ENCODE results near the gene GRIA4. TPM values are rescaled to one million over a fixed set of nuclear protein-coding genes. Genes with fewer than 3 reads are reported as not detected.

Gene GRIA4
- total RNA-seq, 3 donors from 2014 or later (not counting 1 experiment from before 2014, with no cell fraction given): not detected

DNA sequence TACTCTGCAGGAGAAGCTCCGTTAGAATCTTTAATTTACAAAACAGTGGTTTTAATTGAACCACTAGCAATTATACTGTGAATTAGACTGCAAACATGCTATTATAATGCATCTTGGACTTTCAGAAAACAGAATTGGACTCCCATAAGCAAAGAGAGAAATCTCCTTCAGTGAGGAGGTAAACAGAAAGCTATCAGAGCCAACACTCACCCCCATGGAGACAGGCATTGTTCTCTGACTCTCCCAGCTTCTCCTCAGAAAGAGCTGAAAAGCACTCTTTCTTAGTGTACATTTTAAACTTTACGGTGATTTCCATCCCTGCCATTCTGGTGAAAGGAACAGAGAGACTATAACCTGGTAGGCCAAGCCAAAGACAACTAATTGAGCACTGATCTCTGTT lies 176.9 kb downstream of the GRIA4 start:
- no peaks in the 10 kb centered on the region for H3K27me3 Mint-ChIP-seq (ENCODE audit: low read depth in 2 of 2)
- ATAC-seq: no peak
- Histone ChIP-seq H3K4me3 (ENCODE audit: low read length) (no peak overlapping the region), H3K4me1 (ENCODE audit: control insufficient read depth, insufficient read depth, low read length) (no peaks in the 10 kb centered on the region), H3K36me3 (ENCODE audit: control insufficient read depth, insufficient read depth, low read length) (no peaks in the 10 kb centered on the region), H3K27ac (ENCODE audit: low read length) (no peak overlapping the region), H3K9me3 (ENCODE audit: control insufficient read depth, insufficient read depth, low read length) (no peaks in the 10 kb centered on the region), H3K27me3 (ENCODE audit: control insufficient read depth, insufficient read depth, low read length) (no peaks in the 10 kb centered on the region)
- H3K36me3 Mint-ChIP-seq: no peaks in the 10 kb centered on the region
- no peak overlapping the region for H3K4me3 Mint-ChIP-seq
- no peak for DNase-seq
- WGBS (ENCODE audit: insufficient coverage): 88% methylated on average over 2 of the region's 2 CpGs
- TF ChIP-seq CTCF (IDR thresholded peaks at IDR 0.05): no peak
- H3K4me1 Mint-ChIP-seq: no peaks in the 10 kb centered on the region
- no peak overlapping the region for H3K27ac Mint-ChIP-seq
- intact Hi-C loops (cut with micrococcal nuclease): no loop called here
- H3K9me3 Mint-ChIP-seq: peaks cover 0 to 3% of the 10 kb centered on the region in 2 donors

DNA sequence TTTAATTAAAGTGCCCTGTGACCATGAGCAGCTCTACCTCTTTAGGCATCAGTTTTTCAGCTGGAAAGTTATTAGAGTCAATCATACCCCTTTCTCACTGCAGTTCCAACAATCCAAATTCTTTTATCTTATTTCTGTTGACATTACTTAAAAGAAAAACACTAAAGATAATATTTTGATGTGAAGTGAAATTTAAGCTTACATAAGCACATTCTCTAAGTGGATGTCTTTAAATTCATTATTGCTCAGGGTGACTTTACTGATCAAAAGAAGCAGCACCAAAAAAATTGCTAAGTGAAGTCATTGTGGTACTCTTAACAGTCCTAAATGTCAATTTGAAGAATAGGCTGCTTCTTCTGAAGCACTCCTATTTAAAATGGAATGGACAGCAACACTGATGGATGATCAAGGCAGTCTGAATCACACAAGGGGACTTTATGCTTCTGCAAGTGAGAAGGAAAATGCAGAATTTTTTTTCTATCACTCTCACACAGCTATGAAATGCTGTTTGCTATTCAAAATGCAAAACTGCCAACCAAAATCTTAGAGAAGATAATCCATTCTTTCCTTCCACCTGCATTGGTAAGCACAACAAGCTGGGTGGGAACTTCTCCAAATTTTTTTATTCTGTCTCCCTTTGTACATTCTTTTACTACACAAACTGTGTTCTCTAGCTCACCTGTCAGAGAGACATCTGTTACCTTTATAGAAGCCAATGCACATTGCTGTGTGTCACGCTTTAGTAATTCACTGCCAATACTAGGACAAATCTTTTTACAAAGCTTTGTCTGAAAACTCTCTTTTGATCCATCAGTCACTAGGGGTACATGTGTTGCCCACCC lies 179.9 kb downstream of the GRIA4 start:
- no peaks in the 10 kb centered on the region for H3K4me1 Mint-ChIP-seq
- Histone ChIP-seq H3K4me3 (ENCODE audit: low read length) (no peak overlapping the region), H3K36me3 (ENCODE audit: control insufficient read depth, insufficient read depth, low read length) (no peaks in the 10 kb centered on the region), H3K27ac (ENCODE audit: low read length) (no peak overlapping the region), H3K27me3 (ENCODE audit: control insufficient read depth, insufficient read depth, low read length) (no peaks in the 10 kb centered on the region), H3K9me3 (ENCODE audit: control insufficient read depth, insufficient read depth, low read length) (no peaks in the 10 kb centered on the region), H3K4me1 (ENCODE audit: control insufficient read depth, insufficient read depth, low read length) (no peaks in the 10 kb centered on the region)
- H3K27me3 Mint-ChIP-seq (ENCODE audit: low read depth in 2 of 2): no peaks in the 10 kb centered on the region
- H3K9me3 Mint-ChIP-seq: peaks cover 3% of the 10 kb centered on the region in 2 donors
- no peak for TF ChIP-seq CTCF (IDR thresholded peaks at IDR 0.05)
- H3K36me3 Mint-ChIP-seq: no peaks in the 10 kb centered on the region
- no peak for DNase-seq
- intact Hi-C loops (cut with micrococcal nuclease): no loop called here
- H3K4me3 Mint-ChIP-seq: no peak overlapping the region
- no peak for ATAC-seq
- H3K27ac Mint-ChIP-seq: no peak overlapping the region
- 95% methylated on average over 1 of the region's 1 CpG for WGBS (ENCODE audit: insufficient coverage)

DNA sequence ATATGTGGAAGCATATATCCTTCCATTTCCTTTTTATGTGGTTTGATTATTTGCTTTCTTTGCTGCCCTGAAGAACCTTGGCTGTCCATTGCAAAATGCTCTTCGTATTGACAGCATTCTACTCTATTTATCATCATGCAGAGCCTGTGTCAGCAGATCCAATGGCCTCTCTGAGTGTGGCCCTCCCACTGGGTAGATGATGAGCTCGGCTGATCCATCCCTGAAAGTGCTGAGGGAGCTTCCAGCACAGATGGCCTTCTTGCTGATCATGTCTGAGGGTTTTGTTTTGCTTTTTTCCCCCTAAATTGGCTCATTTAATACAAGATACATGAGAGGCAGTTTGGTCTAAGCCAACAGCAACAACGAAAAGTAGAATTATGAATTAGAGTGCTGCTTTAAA lies 181.0 kb downstream of the GRIA4 start:
- Histone ChIP-seq H3K36me3 (ENCODE audit: control insufficient read depth, insufficient read depth, low read length) (no peaks in the 10 kb centered on the region), H3K4me3 (ENCODE audit: low read length) (no peak overlapping the region), H3K27me3 (ENCODE audit: control insufficient read depth, insufficient read depth, low read length) (no peaks in the 10 kb centered on the region), H3K4me1 (ENCODE audit: control insufficient read depth, insufficient read depth, low read length) (no peaks in the 10 kb centered on the region), H3K27ac (ENCODE audit: low read length) (no peak overlapping the region), H3K9me3 (ENCODE audit: control insufficient read depth, insufficient read depth, low read length) (no peaks in the 10 kb centered on the region)
- H3K9me3 Mint-ChIP-seq: peaks cover 3 to 5% of the 10 kb centered on the region in 2 donors
- H3K36me3 Mint-ChIP-seq: no peaks in the 10 kb centered on the region
- 61% methylated on average over 2 of the region's 3 CpGs for WGBS (ENCODE audit: insufficient coverage)
- intact Hi-C loops (cut with micrococcal nuclease): no loop called here
- no peak overlapping the region for H3K4me3 Mint-ChIP-seq
- TF ChIP-seq CTCF (IDR thresholded peaks at IDR 0.05): no peak
- H3K27me3 Mint-ChIP-seq (ENCODE audit: low read depth in 2 of 2): no peaks in the 10 kb centered on the region
- DNase-seq (no peak), ATAC-seq (no peak)
- no peaks in the 10 kb centered on the region for H3K4me1 Mint-ChIP-seq
- no peak overlapping the region for H3K27ac Mint-ChIP-seq

DNA sequence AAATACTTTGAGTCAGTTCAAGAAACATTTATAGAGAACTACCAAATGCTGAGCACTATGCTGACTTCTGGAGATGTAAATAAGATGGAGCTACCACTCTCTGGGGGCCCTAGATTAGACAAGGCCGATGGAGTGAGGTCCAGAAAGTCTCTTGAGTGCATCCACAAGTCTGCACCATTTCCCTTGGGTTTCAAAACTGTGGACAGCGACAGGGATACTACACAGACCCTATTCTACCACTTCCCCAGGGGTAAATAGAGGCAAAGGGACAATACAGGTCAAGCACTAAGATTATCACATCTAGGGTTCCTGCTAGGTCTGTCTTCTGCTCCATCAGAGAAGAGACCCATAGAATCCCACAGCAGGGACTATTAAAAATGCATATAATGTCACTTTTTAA lies 183.2 kb downstream of the GRIA4 start:
- no peaks in the 10 kb centered on the region for H3K9me3 ChIP-seq (ENCODE audit: control insufficient read depth, insufficient read depth, low read length)
- no peaks in the 10 kb centered on the region for H3K27me3 Mint-ChIP-seq (ENCODE audit: low read depth in 2 of 2)
- no peaks in the 10 kb centered on the region for H3K4me1 Mint-ChIP-seq
- no peaks in the 10 kb centered on the region for H3K4me1 ChIP-seq (ENCODE audit: control insufficient read depth, insufficient read depth, low read length)
- intact Hi-C loops (cut with micrococcal nuclease): no loop called here
- H3K4me3 ChIP-seq (ENCODE audit: low read length): no peak overlapping the region
- no peak overlapping the region for H3K4me3 Mint-ChIP-seq
- peaks cover 5% of the 10 kb centered on the region in 2 donors for H3K9me3 Mint-ChIP-seq
- no peak for TF ChIP-seq CTCF (IDR thresholded peaks at IDR 0.05)
- H3K27ac ChIP-seq (ENCODE audit: low read length): no peak overlapping the region
- no peaks in the 10 kb centered on the region for H3K36me3 Mint-ChIP-seq
- no peaks in the 10 kb centered on the region for H3K27me3 ChIP-seq (ENCODE audit: control insufficient read depth, insufficient read depth, low read length)
- no peaks in the 10 kb centered on the region for H3K36me3 ChIP-seq (ENCODE audit: control insufficient read depth, insufficient read depth, low read length)
- DNase-seq (no peak), ATAC-seq (no peak)
- WGBS (ENCODE audit: insufficient coverage): 81% methylated on average over 2 of the region's 2 CpGs
- H3K27ac Mint-ChIP-seq: no peak overlapping the region
